HG03045 (cell line): ENCODE data around the gene EHD1.
A peak's percentile ranks its signal among the peaks of the same experiment; 100 is the strongest.

Experiments
- ATAC-seq: cut with Tn5 transposase; IDR thresholded peaks from one replicate; pipeline ENCODE4 v1.9.1; 2021; ENCODE audit warnings: mild to moderate bottlenecking, moderate library complexity; ENCODE audit not compliant: unreplicated experiment

The EHD1 gene

GRCh38 chr11:64875369-64876228 is 2.8 kb downstream of the EHD1 start:
- no peak for ATAC-seq

GRCh38 chr11:64874308-64875240 is 3.8 kb downstream of the EHD1 start:
- ATAC-seq: no peak

DNA sequence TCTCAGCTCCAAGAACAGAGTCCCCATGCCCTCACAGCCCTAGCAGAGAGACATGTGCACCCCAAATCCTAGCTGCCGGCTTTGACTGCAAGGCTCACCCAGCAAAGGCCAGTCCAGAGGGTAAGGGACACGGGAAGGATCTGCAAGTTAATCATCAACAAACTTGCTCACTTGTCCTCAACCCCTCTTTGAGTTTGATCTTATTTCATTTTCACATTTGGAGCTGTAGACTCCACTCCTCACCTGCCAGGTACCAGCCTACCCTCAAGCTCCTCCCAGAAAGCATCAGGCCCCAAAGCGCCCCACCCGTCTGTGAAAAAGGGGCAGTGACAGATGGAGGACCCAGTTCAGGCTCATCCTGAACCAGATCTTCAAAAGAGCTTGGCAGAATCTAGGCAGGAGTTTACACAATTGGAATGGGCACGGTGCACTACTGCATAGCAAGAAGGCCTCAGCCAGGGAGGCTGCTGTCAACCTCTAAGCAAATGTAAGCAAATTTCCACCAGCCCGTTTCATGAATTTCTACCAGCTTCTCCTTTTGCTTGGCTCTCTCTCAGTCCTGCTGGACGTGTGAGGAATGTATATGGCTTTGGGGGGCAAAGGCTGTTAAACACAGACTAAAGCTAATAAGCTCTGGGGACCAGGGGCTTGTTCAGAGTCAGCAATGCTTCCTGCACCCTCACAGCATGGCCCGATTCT is 5.5 kb downstream of the EHD1 start:
- no peak for ATAC-seq

DNA sequence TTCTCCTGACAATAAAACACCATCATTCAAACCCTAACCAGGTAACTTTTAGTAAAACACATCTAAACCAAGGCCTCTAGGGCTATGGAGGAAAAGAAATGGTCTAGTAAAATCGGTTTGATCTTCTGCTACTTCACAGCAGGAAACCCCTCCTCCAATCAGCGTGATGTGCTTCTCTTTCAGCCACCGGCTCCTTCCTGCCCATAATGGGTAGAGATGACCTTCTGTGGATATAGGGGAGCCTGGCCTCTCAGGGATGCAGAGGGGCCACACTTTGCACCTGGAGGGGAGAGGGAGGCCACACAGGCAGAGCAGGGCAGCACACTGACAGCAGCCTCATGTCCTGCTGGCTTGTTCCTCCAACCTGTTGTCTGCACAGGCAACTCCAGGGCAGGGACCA is 6.9 kb downstream of the EHD1 start:
- ATAC-seq: no peak

GRCh38 chr11:64870893-64871466 is 7.4 kb downstream of the EHD1 start:
- no peak for ATAC-seq

DNA sequence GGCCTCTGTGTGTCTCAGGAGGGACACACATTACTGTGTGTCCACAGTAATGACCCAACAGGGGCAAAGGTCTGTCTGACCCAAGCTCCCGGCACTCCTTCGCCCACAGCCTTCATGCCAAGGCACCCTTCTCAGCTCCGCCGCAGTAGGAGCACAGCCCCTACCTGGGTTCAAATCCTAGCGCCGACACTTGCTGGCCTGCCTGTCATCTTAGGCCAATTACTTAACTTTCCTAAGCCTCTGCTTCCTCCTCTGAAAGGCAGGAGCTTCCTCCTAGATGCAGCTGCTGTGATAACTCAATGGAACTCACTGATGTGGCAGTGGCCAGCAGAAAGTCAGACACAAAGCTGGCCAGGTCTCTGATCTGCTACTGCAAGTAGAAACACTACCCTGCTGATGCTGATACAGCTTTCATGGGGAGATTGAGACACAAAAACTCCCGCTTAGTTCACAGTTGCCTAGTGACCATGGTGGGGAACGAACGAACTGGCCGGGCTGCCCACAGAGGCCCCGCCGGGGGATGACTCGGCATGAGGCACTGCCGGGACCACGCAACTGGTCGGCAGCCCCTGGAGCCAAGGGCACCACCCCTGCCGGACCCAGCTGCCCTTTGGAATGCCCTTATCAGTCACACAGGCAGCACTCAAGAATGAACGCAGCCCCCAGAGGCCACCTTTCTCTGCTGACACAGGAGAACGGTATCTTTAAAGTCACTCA is 8.1 kb downstream of the EHD1 start:
- ATAC-seq: no peak

DNA sequence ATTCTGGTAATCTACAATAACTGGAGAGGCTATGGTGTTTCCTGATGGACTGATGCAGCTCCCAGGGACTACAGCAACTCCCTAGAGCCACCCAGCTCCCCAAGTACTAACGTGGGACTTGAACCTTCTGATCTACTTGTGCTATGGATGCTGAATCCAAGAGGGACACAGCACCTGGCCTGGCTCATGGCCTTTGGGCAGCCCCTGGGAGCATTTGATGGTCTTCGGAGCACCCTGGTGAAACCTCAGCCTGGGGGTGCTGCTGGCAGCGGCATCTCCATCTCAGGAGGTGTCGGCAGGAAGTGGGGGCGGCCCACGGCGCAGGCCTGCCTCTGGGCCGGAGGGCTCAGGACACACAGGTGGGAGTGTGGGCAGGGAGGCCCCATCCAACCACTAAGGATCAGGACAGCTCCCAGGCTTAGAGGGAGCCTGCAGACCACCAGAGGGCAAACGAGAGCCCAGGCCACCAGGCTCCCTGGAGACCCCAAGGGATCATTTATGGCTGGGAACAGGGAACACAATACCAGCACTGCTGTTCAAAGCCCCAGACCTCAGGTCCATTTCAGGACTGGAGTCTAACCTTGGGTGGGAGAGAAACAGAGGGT is 8.7 kb downstream of the EHD1 start:
- no peak for ATAC-seq

DNA sequence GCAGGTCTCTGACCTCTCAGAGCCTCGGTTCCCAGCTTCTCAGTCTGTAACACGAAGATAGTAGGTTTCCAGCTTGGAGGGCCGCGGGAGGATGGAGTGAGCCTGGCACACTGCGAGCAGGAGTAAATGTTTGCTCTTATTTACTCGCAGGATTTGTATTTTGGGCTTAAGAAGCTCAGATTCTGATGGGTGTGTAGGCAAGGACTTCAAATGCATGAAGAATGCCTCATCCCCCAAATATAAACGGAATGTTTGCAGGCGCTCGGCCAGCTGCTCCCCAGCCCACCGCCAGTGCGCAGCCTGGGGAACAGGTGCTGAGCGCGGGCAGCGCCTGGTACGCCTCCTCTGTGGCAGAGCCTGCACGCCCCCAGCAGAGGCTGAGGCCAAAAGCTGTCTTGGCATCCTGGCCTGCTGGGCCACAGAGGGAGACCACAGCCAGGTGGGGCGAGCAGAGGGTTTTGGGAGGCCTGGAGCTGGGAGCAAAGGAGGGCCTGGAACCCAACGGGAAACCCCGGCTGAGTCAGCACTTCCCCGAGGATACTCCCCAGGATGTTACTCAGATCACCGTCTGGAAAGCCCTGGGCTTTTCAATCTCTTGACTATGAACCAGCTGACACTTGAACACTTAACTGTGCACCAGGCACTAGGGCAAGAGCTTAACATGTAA is 9.4 kb downstream of the EHD1 start:
- ATAC-seq: no peak

DNA sequence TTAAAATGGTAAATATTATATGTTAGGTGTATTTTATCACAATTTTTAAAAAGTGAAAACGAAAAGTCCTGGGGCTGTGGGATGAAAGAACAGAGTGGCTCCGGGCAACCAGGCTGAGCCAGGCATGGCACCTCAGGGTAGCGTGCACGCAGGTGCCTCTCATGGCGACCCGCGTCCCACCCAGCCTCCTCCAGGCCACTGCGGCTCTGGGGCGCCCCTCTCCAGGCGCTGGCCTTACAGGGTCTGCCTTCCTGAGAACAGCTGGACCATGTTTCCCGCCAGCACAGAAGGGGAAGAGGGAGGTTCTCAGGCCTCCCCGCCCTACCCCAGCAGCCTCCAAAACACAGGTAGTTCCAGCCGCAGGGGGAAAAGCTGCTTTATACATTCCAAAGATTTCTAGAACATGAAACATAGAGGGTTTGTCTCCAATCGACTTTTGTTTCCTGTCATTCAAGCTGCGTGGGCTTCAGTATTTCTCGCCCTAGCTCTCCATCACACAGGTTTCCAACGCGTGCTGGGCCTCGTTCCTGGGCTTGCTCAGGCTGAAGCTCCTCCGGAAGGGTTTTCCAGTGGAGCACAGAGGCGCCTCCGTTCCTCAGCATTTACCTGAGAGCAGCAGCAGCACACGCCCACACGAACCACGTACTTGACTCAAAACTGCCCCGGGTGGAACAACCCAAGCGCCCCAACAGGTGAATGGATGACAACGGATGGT is 10.5 kb downstream of the EHD1 start:
- ATAC-seq: no peak

DNA sequence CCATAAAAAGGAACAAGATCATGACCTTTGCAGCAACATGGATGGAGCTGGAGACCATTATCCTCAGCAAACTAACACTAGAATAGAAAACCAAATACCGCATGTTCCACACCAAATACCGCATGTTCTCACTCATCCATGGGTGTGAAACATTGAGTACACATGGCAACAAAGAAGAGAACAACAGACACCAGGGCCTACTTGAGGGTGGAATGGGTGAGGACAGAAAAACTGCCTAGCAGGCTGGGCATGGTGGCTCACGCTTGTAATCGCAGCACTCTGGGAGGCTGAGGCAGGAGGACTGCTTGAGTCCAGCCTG is 12.3 kb downstream of the EHD1 start:
- no peak for ATAC-seq

DNA sequence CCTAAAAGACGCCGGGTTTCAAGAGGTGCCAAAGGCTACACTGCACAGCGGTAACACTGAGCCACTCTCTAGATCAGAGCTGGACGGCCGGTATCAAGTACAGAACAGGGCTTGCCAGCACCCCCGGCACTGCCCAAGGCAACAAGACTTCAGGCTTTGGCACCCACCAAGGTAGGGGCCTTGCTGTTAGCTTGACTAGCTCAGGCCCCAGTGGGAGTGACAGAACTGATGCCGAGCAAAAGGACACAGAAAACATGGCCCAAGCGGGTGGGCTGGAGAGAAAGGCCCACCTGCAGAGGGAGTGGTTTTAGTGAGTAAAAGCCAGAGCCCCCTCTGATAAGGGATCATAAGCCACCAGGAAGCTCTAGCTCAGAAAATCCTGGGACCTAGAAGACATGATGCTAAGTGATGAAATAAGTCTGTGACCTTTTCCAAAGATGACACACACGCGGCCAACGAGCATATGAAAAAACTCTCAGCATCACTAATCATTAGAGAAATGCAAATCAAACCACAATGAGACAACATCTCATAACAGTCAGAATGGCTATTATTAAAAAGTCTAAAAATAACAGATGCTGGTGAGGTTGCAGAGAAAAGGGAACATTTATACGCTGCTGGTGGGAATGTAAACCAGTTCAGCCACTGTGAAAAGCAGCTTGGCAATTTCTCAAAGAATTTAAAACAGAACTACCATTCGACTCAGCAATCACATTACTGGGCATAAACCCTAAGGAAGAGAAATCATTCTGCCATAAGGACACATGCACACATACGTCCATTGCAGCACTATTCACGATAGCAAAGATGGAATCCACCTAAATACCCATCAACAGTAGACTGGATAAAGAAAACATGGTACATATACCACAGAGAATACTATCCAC is 12.9 kb downstream of the EHD1 start:
- ATAC-seq: peak; percentile 29

GRCh38 chr11:64864473-64865285 is 13.7 kb downstream of the EHD1 start:
- ATAC-seq: peak; percentile 25

GRCh38 chr11:64864135-64864472 is 14.3 kb downstream of the EHD1 start:
- ATAC-seq: no peak

DNA sequence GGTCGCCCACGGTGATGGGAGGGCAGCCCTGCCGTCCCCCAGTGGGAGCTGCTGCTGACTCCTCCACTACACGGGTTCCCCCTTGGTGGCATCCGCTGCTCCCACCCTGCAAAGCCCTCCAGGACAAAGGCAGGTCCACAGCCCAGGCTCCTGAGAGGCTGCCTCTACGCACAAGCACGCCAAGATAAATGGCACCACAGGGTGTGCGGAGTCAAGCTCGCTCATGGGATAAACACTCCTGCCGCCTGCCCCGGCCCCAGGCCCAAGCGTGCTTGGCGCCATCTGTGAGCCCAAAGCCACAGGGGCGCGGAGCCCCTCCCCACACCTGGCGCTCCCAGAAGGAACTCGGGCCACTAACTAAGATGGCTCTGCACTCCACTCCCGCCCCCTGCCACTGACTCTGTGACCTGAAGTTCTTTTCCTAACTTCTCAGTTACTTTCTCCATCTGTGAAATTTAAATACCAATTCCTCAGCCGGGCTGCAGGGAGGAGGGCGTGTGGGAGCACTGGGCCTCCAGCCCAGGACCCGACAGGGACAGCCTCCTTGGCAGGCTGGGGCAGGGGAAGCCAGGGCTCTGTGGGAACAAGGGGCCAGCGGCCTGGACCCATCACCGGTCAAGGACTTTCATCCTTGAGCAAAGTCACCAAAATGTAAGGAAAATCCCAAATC is 14.9 kb downstream of the EHD1 start:
- ATAC-seq: no peak

GRCh38 chr11:64862987-64863390 is 15.4 kb downstream of the EHD1 start:
- ATAC-seq: no peak

- no peak for ATAC-seq
Observed at GRCh38 chr11:64861227-64861975, 17.0 kb downstream of the EHD1 start.
